NCI-H524 treated with DMSO at 0.1 percent for 48 hours (cell line): Measurements from ENCODE around the gene CLTCL1.
"Not testable (repeated sequence)": the region's sequence is repeated elsewhere in the genome, so short reads cannot be mapped to it uniquely, and the experiment has no call there.

Experiments
- DNase-seq: peaks from one replicate; lab custom pipeline; 2025; lab: John Stamatoyannopoulos, UW

Gene CLTCL1

DNA sequence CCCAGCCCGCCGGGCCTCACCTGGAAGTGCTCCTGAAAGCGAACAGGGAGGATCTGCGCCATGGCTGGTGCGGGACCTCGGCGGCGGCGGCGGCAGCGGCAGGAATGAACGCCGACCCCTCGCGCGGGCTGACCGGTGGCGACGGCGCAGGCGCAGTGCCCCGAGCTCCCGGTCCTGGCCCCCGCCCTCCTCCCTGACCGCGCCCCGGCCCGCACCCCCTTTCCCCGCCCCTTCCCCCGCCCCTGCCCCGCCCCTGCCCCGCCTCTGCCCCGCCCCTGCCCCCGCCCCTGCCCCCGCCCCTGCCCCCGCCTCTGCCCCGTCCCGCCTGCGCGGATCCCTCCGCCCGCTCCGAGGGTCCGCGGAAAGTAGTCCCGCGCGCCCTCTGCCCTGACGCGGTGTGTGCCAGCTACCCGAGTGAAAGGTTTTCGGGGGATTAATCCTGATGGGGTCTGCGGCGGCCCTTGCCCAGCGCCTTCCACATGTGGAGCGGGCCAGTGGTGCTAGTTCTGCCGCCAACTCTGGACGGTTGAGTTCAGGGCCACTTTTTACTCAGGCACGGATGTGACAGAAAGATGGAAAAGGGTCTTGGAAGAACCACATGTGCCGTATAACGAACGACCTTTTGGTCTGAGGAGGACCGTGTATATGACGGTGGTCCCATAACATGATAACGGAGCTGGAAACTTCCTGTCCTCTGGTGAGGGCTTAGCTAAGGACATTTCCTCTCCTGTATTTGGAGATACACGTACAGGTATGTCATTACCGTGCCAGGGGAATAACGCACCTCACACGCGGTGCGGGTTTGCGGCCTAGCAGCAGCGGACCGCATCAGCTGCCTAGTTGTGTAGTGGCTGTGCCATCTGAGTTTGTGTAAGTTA lies at the start of gene CLTCL1:
CLTCL1 (minus strand) TSS at position 140 of the 878 bp plus-strand sequence; CDS start at position 62, 78 bp downstream.
- no peak for DNase-seq

DNA sequence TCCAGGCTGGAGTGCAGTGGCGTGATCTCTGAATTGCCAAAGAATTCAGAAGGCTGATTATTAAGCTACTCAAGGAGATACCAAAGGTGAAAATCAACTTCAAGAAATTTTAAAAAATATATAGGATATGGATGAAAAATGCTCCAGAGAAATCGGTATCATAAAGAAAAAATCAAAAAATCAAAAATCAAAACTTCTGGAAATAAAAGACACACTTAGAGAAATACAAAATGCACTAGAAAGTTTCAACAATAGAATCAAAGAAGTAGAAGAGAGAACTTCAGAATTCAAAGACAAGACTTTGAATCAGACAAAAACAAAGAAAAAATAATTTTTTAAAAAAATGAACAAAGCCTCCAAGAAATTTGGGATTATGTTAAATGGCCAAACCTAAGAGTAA lies 45.6 kb upstream of the CLTCL1 start:
- DNase-seq: no peak

DNA sequence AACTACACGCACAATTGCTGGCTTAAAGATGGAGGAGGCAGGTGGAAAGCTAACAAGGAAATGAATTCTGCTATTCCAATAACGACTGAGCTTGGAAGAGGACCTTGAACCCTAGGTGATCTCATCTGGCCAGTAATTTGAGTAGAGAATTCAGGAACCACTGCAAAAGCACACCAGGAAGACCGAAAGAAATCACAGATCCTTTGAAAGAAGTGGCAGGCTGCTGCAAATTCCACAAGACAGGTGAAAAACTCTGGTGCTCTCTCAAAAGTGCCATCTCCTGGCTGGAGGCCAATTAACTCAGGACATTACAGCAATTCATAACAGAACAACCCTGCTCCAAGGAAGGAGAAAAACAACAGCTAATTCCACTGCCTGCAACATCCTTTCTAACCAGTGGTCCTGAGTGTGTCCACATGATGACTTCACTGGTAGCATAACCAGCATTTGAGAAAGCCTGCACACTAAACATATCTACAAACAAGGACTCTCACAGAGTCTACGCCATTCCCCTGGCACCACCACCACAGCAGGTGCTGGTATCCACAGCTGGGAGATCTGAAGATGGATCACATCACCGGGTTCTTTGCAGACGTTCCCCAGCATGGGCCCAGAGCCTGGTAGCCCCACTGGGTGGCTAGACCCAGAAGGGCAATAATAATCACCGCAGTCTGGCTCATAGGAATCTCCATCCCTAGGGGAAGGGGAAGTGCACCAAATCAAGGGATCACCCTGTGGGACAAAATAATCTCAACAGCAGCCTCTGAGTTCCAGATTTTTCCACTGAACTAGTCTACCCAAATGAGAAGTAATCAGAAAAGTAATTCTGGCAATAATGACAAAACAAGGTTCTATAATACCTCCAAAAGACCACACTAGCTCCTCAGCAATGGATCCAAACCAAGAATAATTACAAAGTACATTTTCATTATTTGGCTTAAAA lies 44.9 kb upstream of the CLTCL1 start:
- no peak for DNase-seq

DNA sequence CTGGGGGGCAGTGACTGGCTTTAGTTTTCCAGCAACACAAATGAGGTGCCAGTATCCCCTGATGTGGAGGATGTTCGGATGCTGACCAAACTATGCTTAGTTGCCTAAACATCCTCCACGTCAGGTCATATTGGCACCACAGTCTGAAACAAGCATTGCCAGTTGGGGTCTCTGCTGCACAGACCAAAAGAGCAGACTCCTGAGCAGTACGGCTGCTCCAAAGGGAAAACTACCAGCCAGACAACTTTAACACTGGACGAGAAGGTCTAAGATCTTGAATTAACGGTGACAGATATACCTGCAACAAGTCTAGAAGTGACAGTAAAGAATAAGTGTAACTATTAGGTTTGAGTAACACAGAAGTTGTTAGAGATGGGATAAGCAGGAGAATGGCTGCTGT lies 40.5 kb upstream of the CLTCL1 start:
- DNase-seq: no peak

DNA sequence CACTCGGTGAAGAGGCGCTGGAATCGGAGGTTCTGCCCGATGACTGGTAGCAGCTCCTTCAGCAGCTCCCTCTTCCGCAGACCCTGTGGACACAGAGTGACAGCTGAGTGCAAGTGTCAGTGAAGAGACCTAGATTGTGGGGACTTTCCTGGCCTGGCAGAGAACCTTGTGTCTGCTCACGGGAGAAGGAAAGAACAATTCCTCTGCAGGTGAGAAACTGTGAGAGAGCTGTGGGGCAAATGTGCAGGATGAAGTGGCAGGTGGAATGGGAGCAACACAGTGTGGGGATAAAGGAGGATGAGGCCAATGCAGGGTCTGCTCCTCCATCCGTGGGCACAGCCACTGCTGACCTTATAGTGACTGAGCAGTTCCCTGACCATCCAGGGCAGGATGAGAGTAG lies 40.0 kb upstream of the CLTCL1 start:
- no peak for DNase-seq

DNA sequence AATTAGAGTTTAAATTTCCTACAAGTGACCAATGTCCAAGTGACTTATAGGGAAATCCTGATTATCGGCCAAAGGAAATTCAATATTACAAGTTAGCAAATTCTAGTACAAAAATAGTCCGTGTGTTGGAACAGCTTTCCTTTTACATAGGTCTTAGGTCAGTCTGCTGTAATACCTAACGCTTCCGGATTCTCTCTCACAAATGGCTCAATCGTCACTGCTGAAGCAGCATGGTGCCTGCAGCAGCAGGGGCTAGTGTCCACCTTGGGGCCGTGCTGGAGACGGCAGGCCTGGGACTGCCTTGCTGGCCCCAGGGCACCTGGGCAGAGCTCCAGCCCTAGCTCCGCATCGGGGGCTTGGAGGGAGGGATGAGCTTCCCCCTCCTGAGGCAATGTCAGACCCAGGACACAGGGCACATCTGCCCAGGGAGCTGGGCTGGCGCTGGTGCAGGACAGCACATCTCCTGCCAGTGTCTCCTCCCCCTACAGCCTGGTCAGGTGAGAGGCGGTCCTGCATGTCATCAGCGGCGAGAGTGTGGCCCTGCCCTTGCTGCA lies 39.4 kb upstream of the CLTCL1 start:
- no peak for DNase-seq

DNA sequence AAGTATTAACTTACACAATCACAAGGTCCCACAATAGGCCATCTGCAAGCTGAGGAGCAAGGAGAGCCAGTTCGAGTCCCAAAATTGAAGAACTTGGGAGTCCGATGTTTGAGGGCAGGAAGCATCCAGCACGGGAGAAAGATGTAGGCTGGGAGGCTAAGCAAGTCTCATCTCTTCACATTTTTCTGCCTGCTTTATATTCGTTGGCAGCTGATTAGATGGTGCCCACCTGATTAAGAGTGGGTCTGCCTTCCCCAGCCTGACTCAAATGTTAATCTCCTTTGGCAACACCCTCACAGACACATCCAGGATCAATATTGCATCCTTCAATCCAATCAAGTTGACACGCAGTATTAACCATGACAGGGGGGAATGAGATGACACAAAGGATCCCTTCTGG lies 38.7 kb upstream of the CLTCL1 start:
- not testable (repeated sequence) for DNase-seq

DNA sequence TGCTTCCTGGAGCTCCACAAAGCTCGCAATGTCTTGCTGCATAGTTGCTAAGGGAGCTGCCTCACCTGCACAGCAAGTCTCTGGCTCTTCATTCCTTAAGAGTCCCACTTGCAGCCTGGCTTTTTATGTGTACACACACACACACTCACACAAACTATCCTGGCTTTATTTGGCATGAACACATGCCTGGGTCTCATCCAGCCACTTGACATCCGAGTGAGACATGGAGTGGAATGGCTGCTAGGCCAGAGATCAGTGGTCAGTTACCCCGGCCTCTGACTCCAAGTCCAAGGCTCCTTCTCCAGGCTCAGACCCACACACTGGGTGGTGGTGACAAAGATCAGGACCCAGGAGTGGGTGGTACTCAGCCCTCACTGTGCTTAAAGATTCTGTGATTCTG lies 37.9 kb upstream of the CLTCL1 start:
- no peak for DNase-seq

DNA sequence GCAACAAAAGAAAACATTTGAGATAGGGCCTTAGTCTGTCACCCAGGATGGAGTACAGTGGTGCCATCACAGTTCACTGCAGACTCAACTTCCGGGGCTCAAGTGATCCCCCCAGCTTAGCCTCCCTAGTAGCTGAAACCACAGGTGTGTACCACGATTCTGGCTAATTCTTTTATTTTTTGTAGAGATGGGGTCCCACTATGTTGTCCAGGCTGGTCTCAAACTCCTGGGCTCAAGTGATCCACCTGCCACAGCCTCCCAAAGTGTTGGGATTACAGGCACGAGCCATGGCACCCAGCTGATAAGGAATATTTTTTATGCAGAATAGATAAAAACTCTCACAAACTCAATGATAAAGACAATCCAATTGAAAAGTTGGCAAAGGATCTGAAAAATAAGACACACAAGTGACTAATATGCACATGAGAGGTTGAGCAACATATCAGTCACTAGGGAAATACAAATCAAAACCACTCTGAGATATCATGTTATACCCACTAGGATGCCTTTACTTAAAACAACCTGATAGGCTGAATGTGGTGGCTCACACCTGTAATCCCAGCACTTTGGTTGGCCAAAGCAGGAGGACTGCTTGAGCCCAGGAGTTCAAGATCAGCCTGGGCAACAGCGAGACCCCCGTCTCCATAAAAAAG lies 33.9 kb upstream of the CLTCL1 start:
- DNase-seq: no peak

DNA sequence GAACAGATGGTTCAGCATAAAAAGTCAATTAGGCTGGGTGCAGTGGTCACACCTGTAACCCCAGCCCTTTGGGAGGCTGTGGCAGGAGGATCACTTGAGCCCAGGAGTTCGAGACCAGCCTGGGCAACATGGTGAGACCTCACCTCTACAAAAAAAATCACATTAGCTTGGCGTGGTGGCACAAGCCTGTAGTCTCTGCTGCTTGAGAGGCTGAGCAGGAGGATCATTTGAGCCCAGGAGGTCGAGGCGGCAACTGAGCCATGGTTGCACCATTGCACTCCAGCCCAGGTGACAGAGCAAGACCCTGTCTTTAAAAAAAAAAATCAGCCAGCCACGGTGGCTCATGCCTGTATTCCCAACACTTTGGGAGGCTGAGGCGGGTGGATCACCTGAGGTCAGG lies 31.9 kb upstream of the CLTCL1 start:
- not testable (repeated sequence) for DNase-seq

DNA sequence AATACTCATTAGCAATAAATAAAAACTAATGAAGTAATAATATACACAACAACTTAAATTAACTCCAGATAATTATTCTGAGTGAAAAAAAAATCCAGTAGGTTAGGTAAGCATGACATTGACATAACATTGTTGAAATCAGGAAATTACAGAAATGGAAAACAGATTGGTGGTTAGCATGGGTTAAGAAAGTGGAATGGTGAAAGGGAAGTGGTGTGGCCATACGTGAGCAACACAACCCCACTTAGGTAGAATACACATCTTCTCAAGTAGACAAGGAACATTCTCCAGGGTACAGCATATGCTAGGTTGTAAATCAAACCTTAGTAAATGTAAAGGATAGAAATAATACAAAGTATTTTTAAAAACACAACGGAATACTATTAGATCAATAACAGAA lies 30.2 kb upstream of the CLTCL1 start:
- DNase-seq: no peak

DNA sequence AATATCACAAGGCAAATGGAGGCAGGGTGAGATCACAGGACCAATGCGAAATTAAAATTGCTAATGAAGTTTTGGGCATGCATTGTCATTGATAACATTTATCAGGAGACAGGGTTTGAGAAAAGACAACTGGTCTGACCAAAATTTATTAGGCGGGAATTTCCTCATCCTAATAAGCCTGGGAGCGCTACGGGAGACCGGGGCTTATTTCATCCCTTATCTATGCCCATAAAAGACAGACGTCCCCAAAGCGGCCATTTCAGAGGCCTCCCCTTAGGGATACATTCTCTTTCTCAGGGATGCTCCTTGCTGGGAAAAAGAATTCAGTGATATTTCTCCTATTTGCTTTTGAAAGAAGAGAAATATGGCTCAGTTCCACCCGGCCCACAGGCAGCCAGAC lies 28.6 kb upstream of the CLTCL1 start:
- not testable (repeated sequence) for DNase-seq

DNA sequence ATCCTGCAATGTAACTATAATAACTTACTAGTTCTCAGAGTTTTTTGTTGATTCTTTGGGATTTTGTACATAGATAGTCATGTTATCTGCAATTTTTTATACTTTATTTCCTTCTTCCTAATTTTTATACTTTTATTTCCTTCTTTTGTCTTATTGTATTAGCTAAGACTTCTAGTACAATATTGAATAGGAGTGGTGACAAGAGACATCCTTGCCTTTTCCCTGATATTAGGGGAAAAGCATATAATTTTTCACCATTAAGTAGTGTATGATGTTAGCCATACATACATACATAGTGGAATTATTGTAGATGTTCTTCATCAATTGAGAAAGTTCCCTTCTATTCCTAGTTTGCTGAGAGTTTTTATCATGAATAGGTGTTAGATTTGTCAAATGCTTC lies 27.8 kb upstream of the CLTCL1 start:
- DNase-seq: no peak

DNA sequence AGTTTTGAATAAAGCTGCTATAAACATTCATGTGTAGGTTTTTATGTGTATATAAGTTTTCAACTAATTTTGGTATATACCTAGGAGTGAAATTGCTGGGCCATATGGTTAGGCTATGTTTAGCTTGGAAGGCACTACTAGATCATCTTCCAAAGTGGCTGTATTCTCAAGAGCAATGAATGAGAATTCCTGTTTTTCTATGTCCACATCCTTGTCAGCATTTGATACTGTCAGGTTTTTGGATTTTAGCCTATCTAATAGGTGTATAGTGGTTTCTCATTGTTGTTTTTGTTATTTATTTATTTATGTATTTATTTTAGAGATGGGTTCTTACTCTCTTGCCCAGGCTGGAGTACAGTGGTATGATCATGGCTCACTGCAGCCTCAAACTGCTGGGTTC lies 26.3 kb upstream of the CLTCL1 start:
- no peak for DNase-seq

DNA sequence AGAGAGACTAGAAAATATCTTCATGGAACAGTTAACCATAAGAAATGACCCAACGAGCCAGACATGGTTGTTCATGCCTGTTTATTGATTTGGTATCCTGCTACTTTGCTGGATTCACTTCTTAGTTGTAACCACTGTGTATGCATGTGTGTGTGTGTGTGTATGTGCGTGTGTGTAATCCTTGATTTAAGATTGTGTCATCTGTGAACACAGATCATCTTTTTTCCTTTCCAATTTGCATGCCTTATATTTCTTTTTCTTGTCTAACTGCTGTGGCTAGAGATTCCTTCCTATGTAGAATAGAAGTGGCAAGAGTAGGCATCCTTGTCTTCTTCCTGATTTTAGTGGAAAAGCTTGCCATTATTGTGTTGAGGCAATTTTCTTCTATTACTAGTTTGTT lies 16.4 kb upstream of the CLTCL1 start:
- no peak for DNase-seq

DNA sequence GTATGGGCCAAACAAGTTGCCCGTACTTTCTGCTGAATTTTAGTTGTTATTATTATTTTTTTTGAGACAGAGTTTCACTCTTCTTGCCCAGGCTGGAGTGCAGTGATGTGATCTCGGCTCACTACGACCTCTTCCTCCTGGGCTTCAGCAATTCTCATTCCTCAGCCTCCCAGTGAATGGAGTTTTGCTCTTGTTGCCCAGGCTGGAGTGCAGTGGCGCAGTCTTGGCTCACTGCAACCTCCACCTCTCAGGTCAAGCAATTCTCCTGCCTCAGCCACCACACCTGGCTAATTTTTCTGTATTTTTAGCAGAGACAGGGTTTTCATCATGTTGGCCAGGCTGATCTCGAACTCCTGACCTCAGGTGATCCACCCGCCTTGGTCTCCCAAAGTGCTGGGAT lies 15.0 kb upstream of the CLTCL1 start:
- not testable (repeated sequence) for DNase-seq

DNA sequence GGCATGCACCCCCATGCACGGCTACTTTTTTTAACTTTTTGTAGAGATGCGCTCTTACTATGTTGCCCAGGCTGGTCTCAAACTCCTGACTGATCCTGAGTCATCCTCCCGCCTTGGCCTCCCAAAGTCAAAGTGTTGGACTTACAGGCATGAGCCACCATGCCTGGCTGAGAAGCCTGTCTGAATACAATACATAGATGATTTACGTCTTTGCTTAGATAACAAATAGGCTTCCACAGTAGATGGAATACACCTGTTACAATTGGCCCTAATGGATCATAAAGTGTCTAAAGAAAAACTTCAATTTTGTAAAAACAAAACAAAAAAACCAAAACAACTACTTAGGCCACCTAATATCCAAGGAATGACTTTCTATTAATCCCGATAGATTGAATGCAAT lies 13.0 kb upstream of the CLTCL1 start:
- DNase-seq: no peak

DNA sequence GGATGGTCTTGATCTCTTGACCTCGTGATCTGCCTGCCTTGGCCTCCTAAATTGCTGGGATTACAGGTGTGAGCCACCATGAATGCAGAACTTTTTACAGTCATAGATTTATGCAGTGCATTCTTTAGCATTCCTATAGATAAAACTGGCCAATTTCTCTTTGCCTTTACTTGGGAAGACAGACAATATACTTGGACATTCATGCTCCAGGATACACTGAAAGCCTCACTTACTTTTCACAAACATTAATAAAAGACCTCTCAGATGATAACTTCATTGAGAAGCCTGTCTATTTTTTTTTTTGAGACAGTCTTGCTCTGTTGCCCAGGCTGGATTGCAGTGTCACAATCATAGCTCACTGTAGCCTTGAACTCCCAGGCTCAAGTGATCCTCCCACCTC lies 12.3 kb upstream of the CLTCL1 start:
- no peak for DNase-seq

DNA sequence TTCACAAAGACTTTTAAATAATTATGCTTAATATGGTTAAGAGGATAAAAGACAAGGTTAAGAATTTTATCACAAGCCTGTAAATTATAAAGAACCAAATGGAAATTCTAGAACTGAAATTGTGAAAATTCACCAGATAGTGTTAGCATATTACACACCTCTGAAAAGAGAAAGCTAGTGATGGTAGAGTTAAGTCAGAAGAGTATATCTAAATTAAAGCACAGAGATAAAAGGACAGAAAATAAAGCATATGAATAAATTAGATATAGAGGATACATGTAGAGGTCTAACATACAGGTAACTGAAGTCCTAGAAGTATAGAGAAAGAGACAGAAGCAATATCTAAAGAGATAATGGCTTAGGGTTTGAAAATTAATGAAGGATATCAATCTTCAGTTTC lies 4.2 kb upstream of the CLTCL1 start:
- DNase-seq: no peak

DNA sequence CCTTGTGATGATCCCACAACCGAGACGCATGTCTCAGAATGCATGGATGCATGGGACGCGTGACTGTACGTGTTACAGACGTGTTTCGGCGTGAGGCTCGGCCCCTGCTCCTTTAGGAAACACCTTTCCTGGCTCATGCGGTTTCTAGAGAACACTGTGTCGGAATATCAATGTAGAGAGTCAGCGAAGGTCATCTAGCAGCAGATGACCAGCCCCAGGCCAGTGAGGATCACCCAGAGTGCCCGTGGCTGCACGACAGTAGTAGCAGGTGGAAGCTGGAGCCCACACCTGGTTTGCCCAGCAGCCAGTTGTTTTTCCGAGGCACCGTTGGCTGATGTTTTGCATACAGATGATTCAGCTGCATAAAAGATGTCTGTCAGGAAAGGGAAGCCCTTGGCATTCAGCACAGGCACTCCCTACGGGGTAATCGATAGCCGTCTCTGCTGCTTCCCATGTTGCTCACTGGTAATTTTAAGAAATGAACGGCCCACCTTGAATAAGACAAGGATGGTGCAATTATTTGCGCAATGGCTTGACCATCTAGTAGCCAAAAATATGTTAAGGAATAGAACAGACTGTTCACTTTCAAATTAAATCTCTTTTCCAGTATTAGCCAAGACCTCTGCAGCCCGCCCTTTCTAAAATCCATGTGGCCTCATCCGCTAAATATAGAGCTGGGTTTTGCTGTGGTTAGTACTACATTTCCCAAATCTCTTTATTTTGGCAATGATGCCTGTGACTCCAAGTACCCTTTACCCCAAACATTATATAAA lies 1.1 kb upstream of the CLTCL1 start:
- peak; percentile 22 for DNase-seq

DNA sequence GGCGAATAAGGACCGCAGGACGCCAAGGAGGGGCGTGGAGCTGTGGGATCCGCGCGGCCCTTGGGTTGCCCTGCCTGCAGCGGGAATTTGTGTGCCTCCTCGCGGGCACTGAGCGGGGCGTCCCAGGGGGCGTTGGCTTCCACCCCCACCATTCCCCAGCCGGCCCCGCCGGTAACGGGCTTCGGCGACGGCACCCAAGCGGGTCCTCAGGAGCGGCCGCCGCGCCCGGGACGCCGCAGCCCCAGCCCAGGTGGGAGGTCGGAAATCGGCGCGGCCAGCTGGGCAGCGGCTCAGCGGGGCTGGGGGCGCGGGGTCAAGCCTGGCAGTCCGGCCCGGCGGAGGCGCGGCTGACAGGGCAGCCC lies 320 bp downstream of the CLTCL1 start:
- no peak for DNase-seq
